22Rv1 (cell line): Measurements from ENCODE around the gene HECTD3.

ENCODE experiments used
- CTCF ChIP-seq: fragments of 450-650 bp; IDR thresholded peaks from 2 replicates; pipeline ENCODE4 v1.5.1; 2017; ENCODE audit warnings: mild to moderate bottlenecking
- ZFX ChIP-seq: fragments of 450-650 bp; IDR thresholded peaks from 2 replicates; pipeline ENCODE4 v1.6.1; 2017; ENCODE audit warnings: antibody characterized with exemption, borderline replicate concordance

- no peak for TF ChIP-seq CTCF
- TF ChIP-seq ZFX, result no peak
Measured at GRCh38 chr1:44973645-44974044, 37.5 kb downstream of the HECTD3 start.
